HUDEP-2 (cell line): ENCODE measurements around the gene INTS1.

Source experiments
- DNase-seq, 76 experiments: peaks; one replicate each; lab custom pipeline; 2025; ENCODE audit not compliant: unreplicated experiment in 76 of 76; lab: John Stamatoyannopoulos, UW

The INTS1 gene

GRCh38 chr7:1434891-1435670 is 69.1 kb downstream of the INTS1 start:
- DNase-seq: no peak

DNA sequence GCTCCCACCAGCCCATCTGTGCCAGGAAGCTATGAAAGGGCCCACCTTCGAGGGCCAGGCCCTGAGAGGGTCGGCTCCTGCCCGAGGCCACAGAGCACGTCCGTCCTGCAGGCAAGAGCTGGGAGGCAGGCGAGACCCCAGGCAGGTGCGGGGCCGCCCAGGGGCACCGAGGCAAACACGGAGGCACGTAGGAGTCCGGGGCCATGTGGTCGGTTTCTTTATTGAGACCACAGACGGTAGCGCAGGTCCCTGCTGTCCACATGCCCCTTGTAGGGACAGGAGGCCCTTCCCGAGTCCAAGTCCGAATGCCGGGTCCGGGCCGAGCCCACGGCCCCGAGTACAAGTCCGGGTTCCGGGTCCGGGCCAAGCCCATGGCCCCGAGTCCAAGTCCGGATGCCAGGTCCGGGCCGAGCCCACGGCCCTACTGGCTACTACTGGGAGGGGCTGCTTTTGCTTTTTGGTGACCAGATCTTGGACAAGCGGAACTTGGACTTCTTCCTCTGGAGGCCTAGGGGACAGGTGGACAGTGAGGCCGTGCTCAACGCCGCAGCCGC is 69.9 kb downstream of the INTS1 start:
- DNase-seq: no peak

GRCh38 chr7:1433128-1433920 is 70.9 kb downstream of the INTS1 start:
- no peak for DNase-seq

DNA sequence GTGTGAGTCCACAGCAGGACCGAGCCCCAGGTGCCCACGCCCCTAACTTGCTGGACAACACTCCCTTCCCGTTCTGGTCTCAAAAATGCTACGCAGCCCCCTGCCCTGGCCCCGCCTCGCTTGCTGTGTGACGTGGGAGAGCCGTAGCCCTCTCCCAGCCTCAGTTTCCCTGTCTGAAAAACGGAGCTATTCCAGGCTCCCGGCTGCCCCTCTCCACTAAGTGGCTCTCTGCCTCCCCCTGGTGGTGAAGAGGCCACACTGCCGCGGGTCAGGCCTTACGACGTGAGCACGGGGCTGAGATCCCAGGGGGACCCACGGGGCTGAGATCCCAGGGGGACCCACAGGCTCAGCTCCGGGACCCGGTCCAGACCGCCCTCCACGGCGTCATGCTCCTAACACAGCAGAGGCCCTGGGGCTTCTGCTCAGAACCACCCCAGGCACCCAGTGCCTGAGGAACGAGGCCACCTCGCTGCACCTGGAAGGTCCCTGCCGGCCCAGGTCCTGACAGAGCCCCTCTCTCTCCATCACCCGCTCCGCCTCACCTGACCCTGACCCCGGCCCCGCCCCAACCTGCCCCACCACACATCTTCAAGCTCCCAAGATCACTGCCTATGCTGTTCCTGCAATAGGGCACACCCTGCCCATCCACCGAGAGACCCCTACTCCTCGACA is 71.6 kb downstream of the INTS1 start:
- peak in 64 of 76 experiments; percentile 3 to 80 (median 58) for DNase-seq

DNA sequence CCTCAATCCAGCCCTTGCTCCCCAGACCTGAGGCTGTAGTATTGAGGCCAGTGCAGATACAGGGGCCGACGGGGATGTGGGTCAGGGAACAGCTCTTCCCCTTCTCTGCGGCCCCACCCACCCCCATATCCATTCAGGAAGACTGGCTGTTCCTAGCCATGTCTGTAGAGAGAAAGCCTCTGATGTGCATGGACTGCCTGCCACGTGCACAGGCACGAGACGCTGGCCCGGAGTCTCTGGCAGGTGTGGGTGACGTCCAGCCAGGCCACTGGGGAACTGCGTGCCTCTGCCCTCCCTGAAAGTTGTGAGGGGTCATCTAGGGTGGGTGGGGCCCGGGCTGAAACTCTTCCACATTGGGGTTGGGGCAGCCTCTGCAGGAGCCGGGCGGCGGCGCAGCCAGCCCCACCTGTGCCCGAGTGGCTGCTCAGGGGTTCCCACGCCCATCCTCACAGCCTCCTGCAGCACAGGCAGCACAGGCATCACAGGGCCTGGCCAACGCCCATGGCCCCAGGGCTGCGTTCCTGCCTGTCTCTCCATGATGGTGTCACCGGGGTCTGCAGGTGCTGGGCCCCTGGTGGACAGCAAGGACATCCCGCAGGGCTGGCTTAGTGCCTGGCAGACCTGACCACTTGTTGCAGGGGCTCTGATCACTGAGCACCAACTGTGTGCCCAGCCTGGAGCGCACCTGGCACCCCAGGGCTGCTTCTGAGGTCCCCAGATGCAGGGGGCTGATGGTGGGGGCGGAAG is 72.4 kb downstream of the INTS1 start:
- no peak for DNase-seq

DNA sequence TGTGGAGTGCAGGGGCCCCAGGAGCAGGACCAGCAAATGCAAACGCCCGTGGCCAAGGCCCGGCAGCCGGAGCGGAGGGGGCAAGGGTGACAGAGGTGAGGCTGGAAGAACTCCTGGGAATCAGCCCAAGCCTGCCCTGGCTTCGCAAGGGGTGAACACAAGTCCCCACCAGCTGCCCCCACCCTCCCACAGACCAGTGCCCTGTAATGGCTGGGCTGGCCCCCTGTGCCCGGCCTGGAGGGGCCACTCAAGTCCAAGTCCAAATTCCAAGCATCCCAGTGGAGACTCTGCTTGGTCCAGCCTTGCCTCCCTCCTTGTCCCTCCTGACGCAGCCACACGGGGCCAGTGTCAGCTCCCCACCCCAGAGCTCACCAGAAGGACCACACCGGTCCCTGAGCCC is 73.0 kb downstream of the INTS1 start:
- DNase-seq: peak in 1 of 76 experiments; percentile 15

DNA sequence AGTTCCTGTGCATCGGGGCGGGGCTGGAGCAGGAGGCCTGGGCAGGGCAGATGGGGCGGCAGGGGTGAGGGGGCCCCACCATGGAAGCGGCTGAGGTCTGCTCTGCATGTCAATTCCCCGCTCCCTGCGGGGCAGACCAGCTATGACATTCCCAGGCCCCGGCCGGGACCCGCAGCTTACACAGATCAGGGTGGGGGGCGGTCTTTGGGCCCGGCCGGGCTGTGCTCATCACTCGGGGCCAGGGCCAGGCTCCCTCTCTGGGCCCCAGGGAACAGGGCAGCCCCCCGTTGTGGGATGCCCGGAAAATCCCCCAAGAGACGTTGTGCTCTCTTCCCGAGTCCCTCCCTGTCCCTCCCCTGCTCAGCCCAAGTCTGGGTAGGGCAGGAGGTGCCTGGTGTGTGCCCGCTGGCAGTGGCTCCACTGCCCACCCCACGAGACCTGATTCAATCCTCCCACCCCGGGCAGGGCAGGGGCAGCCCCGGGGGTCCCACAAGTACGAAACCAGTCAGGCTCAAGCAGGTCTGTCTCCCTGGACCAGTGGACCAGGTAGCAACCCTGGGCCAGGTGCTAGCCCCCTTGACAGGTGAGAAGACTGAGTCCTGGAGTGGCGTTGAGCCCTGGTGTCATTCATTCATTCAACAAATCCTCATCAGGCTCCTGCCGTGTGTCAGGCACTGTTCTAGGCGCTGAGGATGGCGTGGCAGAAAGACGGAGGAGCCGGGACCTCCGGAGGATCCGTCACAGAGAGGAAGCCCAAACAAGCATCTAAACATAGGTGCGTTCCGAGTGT is 73.9 kb downstream of the INTS1 start:
- DNase-seq: peak in 6 of 76 experiments; percentile 27 to 52 (median 34)

DNA sequence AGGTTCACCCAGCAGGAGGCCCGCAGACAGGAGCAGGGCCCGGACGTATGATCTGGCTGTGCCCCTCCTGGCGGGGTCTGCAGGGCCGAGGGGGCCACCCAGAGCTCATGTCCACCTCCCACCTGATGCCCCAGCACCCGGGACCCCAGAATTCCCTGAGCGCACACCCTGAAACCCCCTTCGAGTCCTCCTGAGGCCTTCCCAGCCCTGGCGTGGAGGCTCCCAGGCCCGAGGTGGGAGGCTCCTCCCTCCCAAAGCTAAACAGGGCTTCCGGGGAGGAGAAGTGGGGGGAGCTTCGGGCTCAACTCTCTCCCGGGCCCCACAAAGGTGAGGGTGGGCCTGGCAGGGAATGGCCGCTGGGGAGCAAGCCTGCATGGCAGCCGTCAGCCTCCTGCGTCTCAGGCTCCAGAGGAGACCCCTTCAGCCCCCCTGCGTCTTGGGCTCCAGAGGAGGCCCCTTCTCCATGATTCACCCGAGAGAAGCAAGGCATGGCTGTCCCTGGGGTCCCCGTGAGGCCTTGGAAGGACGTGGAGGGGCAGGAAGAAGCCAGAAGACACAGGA is 75.2 kb downstream of the INTS1 start:
- DNase-seq: peak in 5 of 76 experiments; percentile 30 to 38 (median 33)

DNA sequence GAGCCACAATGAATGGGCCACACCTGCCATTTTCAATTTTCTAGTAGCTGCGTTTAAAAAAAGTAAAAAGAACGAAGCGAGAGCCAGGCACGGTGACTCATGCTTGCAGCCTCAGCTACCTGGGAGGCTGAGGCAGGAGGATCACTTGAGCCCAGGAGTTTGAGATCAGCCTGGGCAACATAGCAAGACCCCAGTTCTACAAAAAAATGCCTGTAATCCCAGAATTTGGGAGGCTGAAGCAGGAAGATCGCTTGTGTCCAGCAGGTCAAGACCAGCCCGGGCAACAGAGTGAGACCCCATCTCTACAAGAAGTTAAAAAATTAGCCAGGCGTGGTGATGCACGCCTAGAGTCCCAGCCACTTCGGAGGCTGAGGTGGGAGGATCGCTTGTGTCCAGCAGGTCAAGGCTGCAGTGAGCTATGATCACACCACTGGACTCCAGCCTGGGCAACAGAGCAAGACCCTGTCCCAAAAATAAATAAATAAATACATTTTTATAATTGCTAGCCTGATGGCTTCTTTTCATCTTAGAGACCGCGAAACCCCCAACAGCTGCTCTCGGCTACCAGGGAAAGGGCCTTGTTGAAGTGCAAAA is 77.0 kb downstream of the INTS1 start:
- DNase-seq: no peak

DNA sequence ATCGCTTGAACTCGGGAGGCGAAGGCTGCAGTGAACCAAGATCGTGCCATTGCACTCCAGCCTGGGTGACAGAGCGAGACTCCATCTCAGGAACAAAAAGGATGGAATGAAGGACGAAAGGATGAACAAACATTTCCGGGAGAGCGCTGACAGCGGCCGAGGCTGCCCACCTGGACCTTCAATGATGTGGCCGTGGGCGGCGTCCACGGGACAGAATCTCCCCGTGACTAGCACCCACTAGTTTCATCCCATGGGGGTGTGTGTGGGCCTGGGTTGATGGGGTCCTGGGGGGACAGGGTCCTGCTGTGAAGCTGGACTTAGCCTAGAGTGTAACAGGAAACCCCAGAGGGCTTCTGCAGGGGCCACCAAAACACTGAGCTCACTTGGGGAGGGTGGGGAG is 77.7 kb downstream of the INTS1 start:
- DNase-seq: no peak

DNA sequence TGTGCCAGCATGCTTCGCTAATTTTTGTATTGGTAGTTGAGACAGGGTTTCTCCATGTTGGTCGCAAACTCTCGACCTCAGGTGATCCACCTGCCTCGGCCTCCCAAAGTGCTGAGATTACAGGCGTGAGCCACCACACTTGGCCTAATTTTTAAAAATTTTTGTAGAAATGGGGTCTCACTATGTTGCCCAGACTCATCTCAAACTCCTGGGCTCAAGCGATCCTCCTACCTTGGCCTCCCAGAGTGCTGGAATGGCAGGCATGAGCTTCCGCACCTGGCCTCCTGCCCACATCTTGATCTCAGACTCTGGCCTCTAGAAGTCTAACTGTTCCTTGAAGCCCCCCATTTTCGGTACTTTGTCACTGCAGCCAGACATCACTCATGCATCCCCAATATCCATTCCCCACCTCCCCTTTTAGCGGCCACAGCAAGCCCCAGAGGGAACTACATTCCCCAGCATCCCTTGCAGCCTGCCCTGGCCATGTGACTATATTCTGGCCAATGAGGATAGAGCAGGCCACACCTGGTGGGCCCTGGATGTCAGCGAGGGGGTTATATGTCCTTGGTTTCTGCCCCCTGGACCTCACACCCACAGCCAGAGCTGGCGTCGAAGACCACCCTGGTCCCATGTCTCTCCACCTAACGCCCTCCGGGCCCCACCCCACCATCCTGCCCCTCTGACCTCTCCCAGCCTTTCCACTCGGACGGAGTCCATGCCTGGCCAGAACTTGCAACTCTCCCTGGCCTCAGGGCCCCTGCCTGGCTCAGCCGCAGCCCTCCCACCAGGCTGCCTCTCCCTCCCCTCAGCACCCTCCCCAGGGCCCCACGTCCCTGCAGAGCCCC is 78.7 kb downstream of the INTS1 start:
- DNase-seq: peak in 2 of 76 experiments; percentile 12 to 19

DNA sequence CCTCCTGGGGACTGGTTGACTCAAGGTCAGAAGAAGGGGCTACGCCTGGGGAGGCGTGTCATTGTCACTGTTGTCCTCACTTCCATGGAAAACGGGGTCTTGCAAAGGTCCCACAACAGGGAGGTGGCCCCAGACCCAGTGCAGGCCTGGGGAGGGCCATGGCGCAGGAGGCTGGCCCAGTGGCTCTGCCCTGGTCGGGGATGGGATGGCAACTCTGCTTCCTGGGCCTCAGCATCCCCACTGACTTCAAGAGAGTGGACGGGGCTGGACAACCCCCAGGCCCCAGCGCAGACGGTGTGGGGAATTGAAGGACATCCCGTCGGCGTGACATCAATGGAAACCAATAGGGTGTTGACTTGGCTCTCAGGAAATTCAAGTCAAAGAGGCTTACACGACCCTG is 80.1 kb downstream of the INTS1 start:
- DNase-seq: no peak

DNA sequence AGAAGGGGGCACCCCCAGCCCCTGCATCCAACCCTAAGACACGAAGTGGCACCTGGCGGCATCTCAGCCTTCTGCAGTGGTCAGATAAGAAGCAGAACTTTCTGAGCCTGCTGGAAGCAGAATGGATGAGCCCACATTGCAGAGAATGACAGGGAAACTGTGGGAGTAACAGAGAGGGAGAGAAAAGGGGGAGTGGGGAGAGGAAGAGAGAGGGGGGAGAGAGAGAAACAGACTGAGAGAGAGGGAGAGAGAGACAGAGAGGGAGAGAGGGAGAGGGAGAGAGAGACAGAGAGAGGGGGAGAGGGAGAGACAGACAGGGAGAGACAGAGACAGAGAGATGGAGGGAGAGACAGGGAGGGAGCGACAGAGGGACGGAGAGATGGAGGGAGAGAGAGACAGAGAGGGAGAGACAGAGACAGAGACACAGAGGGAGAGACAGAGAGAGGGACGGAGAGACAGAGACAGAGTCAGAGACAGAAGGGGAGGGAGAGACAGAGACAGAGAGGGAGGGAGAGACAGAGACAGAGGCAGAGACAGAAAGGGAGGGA is 80.9 kb downstream of the INTS1 start:
- DNase-seq: peak in 2 of 76 experiments; percentile 7 to 35

DNA sequence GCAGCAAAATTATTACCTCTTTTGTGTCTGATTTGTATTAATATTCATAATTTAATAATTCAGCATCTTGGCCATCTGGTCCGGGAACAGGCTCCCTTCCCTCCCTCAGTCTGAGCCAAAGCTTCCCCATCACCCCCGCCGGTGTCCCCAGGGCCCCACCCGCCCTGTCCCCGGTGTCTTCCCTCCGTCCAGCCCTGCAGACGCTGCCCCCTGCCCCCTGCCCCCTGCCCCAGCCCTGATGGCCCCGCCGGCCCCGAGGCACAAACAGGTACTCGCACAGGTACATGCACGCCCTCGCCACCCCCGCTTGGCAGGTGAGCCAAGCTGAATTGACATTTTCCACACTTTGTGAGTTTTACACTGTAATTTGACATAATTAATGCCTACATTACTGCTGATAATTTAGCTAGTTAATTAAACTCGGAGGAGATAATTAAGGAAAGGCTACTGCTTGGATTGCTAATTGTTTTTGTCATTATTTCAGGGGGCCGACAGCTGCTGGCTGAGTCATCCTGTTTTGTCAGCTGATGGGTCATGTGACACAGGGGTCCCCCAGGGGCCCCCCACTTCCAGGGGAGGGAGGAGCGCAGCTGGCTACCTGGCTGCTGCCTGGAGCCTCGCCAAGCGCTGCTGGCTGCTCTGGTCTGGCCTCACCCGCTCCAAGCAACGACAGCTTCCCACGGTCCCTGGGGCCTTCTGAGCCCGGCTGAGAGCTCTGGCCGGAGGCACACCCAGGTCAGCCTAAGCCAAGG is 81.5 kb downstream of the INTS1 start:
- peak in 3 of 76 experiments; percentile 15 to 27 (median 23) for DNase-seq

GRCh38 chr7:1421946-1422345 is 82.2 kb downstream of the INTS1 start:
- DNase-seq: no peak

- no peak for DNase-seq
These were observed 83.0 kb downstream of the INTS1 start for GRCh38 chr7:1421020-1421790.
